Esophagus muscularis mucosa (tissue), 4 donors: ENCODE results near the gene TGM3. TPM values are rescaled to one million over a fixed set of nuclear protein-coding genes. Genes with fewer than 3 reads are reported as not detected.

ENCODE experiments used
- DNase-seq: peaks from one replicate; pipeline ENCODE4 v3.0.0-alpha.2; 2017; ENCODE audit errors: extremely low spot score
- H3K27ac ChIP-seq, 4 donors: fragments of 200-600 bp; sonication (generic); replicated peaks in 1 of 4; 1 replicate in 3 of 4; 2 replicates in 1 of 4; pipeline ENCODE4 v1.5.1; 2016 to 2019; ENCODE audit warnings: mild to moderate bottlenecking in 1 of 4
- H3K27me3 ChIP-seq, 4 donors: fragments of 200-600 bp; sonication (generic); one replicate each; pipeline versions ENCODE4 v1.5.1 to v1.6.0; 2016 to 2019
- H3K36me3 ChIP-seq, 4 donors: fragments of 200-600 bp; sonication (generic); one replicate each; pipeline ENCODE4 v1.5.1; 2016 to 2019
- H3K4me1 ChIP-seq, 4 donors: fragments of 200-600 bp; sonication (generic); one replicate each; pipeline ENCODE4 v1.5.1; 2016 to 2019
- H3K4me3 ChIP-seq, 4 donors: fragments of 200-600 bp; sonication (generic); 1 replicate in 2 of 4; 2 replicates in 2 of 4; pipeline ENCODE4 v1.5.1; 2016 to 2019; ENCODE audit warnings: mild to moderate bottlenecking in 4 of 4, moderate library complexity in 1 of 4
- H3K9me3 ChIP-seq, 4 donors: fragments of 200-600 bp; sonication (generic); 1 replicate in 3 of 4; 2 replicates in 1 of 4; pipeline ENCODE4 v1.5.1; 2016 to 2019
- CTCF ChIP-seq, 3 experiments: fragments of 200-600 bp in 2 of 3; fragments of 450-650 bp in 1 of 3; sonication (generic) in 2 of 3; IDR thresholded peaks; one replicate each; pipeline ENCODE4 v1.5.1; 2017 to 2019; ENCODE audit warnings: antibody characterized with exemption in 3 of 3, mild to moderate bottlenecking in 2 of 3, moderate library complexity in 1 of 3
- EP300 ChIP-seq: sonication (generic); formaldehyde crosslinking; IDR thresholded peaks from one replicate; pipeline ENCODE4 v1.6.1; 2017; ENCODE audit warnings: antibody characterized with exemption
- POLR2A ChIP-seq: fragments of 450-650 bp; IDR thresholded peaks from one replicate; pipeline ENCODE4 v1.6.1; 2017; ENCODE audit warnings: antibody characterized with exemption, moderate library complexity, mild to moderate bottlenecking, low read depth
- POLR2AphosphoS5 ChIP-seq, 2 donors: sonication (generic); formaldehyde crosslinking; IDR thresholded peaks; one replicate each; pipeline ENCODE4 v1.6.1; 2017; ENCODE audit warnings: antibody characterized with exemption in 2 of 2
- WGBS: methylation state at CpG from one replicate; pipeline ENCODE4 v1.1.5; 2018; 5-methylcytosine and 5-hydroxymethylcytosine counted together
- intact Hi-C: fragments of 100-400 bp; cut with DNase I; formaldehyde crosslinking; loops from one replicate; pipeline ENCODE4 v1.15.1; 2023
- total RNA-seq, 4 donors: library from RNA; depleted of rRNA; stranded (reverse); fragments of >200 nt; gene quantifications; one replicate each; pipeline versions ENCODE4 v1.1.0 to v1.2.1, GENCODE V29; 2016

TGM3 gene
- total RNA-seq, 4 donors from 2014 or later = 0.83 TPM; not detected in 3

- intact Hi-C loops = no loop called here
- Histone ChIP-seq H3K36me3 (no peaks in the 10 kb centered on the region), H3K4me1 (peaks cover 0 to 3% (median 0%) of the 10 kb centered on the region in 4 donors), H3K27me3 (peaks cover 0 to 12% (median 0%) of the 10 kb centered on the region in 4 donors), H3K9me3 (no peaks in the 10 kb centered on the region), H3K4me3 (no peak overlapping the region), H3K27ac (no peak overlapping the region)
- TF ChIP-seq EP300 (no peak), POLR2AphosphoS5 (IDR thresholded peaks at IDR 0.05) (no peak), POLR2A (no peak), CTCF (IDR thresholded peaks at IDR 0.05) (no peak)
- WGBS = 78% methylated on average over 8 of the region's 8 CpGs
- no peak for DNase-seq
Measured at GRCh38 chr20:2292416-2293110, 3.2 kb upstream of the TGM3 start.

- H3K36me3 ChIP-seq = no peaks in the 10 kb centered on the region
- H3K4me1 ChIP-seq = peaks cover 0 to 3% (median 0%) of the 10 kb centered on the region in 4 donors
- H3K27ac ChIP-seq = no peak overlapping the region
- intact Hi-C loops = no loop called here
- TF ChIP-seq POLR2AphosphoS5 (IDR thresholded peaks at IDR 0.05) (no peak), EP300 (no peak), CTCF (IDR thresholded peaks at IDR 0.05) (no peak), POLR2A (no peak)
- H3K4me3 ChIP-seq = no peak overlapping the region
- no peak for DNase-seq
- H3K27me3 ChIP-seq = peaks cover 0 to 17% (median 0%) of the 10 kb centered on the region in 4 donors
- WGBS = 90% methylated on average over 11 of the region's 11 CpGs
- H3K9me3 ChIP-seq = no peaks in the 10 kb centered on the region
Measured at GRCh38 chr20:2293486-2293885, 2.3 kb upstream of the TGM3 start.

- peaks cover 0 to 3% (median 0%) of the 10 kb centered on the region in 4 donors for H3K4me1 ChIP-seq
- H3K4me3 ChIP-seq = no peak overlapping the region
- intact Hi-C loops = no loop called here
- 89% methylated on average over 4 of the region's 4 CpGs for WGBS
- H3K27ac ChIP-seq = no peak overlapping the region
- H3K9me3 ChIP-seq = no peaks in the 10 kb centered on the region
- H3K27me3 ChIP-seq = peaks cover 0 to 22% (median 0%) of the 10 kb centered on the region in 4 donors
- no peaks in the 10 kb centered on the region for H3K36me3 ChIP-seq
- no peak for TF ChIP-seq POLR2AphosphoS5 (IDR thresholded peaks at IDR 0.05)
- no peak for TF ChIP-seq EP300
- TF ChIP-seq POLR2A = no peak
- TF ChIP-seq CTCF (IDR thresholded peaks at IDR 0.05) = no peak
- no peak for DNase-seq
Measured at GRCh38 chr20:2293971-2294370, 1.8 kb upstream of the TGM3 start.

GRCh38 chr20:2295286-2295685 lies 515 bp upstream of the TGM3 start:
- DNase-seq = no peak
- intact Hi-C loops = no loop called here
- Histone ChIP-seq H3K27me3 (peaks cover 0 to 26% (median 0%) of the 10 kb centered on the region in 4 donors), H3K27ac (no peak overlapping the region), H3K36me3 (no peaks in the 10 kb centered on the region), H3K4me3 (no peak overlapping the region), H3K9me3 (no peaks in the 10 kb centered on the region), H3K4me1 (no peaks in the 10 kb centered on the region)
- no peak for TF ChIP-seq POLR2A
- TF ChIP-seq POLR2AphosphoS5 (IDR thresholded peaks at IDR 0.05) = no peak
- no peak for TF ChIP-seq CTCF (IDR thresholded peaks at IDR 0.05)
- no peak for TF ChIP-seq EP300
- WGBS = 51% methylated on average over 4 of the region's 7 CpGs
